ENCODE measurements around the gene UXS1.

UXS1 gene

GRCh38 chr2:106189764-106190468 is 4.2 kb downstream of the UXS1 start:
- no peak for DNase-seq (ENCODE audit: low read depth in 1 of 2, low spot score in 1 of 2)

GRCh38 chr2:106189325-106189724 is 4.8 kb downstream of the UXS1 start:
- no peak for DNase-seq (ENCODE audit: low read depth in 1 of 2, low spot score in 1 of 2)

GRCh38 chr2:106187273-106187891 is 6.7 kb downstream of the UXS1 start:
- DNase-seq (ENCODE audit: low read depth in 1 of 2, low spot score in 1 of 2), result no peak

- no peak for DNase-seq (ENCODE audit: low read depth in 1 of 2, low spot score in 1 of 2)
These were observed 8.5 kb downstream of the UXS1 start for GRCh38 chr2:106185475-106186184.

- no peak for DNase-seq (ENCODE audit: low read depth in 1 of 2, low spot score in 1 of 2)
These were observed 9.2 kb downstream of the UXS1 start for GRCh38 chr2:106184857-106185256.

- DNase-seq (ENCODE audit: low read depth in 1 of 2, low spot score in 1 of 2), result no peak
These were observed 9.7 kb downstream of the UXS1 start for GRCh38 chr2:106184394-106184793.

- no peak for DNase-seq (ENCODE audit: low read depth in 1 of 2, low spot score in 1 of 2)
These were observed 10.9 kb downstream of the UXS1 start for GRCh38 chr2:106183101-106183696.

- no peak for DNase-seq (ENCODE audit: low read depth in 1 of 2, low spot score in 1 of 2)
These were observed 13.0 kb downstream of the UXS1 start for GRCh38 chr2:106181064-106181463.

GRCh38 chr2:106180602-106181001 is 13.5 kb downstream of the UXS1 start:
- DNase-seq (ENCODE audit: low read depth in 1 of 2, low spot score in 1 of 2), result no peak

- DNase-seq (ENCODE audit: low read depth in 1 of 2, low spot score in 1 of 2), result no peak
These were observed 15.4 kb downstream of the UXS1 start for GRCh38 chr2:106178716-106179115.

- no peak for DNase-seq (ENCODE audit: low read depth in 1 of 2, low spot score in 1 of 2)
These were observed 16.5 kb downstream of the UXS1 start for GRCh38 chr2:106177581-106177980.

GRCh38 chr2:106176446-106177099 is 17.5 kb downstream of the UXS1 start:
- no peak for DNase-seq (ENCODE audit: low read depth in 1 of 2, low spot score in 1 of 2)

- no peak for DNase-seq (ENCODE audit: low read depth in 1 of 2, low spot score in 1 of 2)
These were observed 18.8 kb downstream of the UXS1 start for GRCh38 chr2:106175086-106175850.

- DNase-seq (ENCODE audit: low read depth in 1 of 2, low spot score in 1 of 2), result no peak
These were observed 20.0 kb downstream of the UXS1 start for GRCh38 chr2:106174056-106174455.

GRCh38 chr2:106172649-106173048 is 21.5 kb downstream of the UXS1 start:
- no peak for DNase-seq (ENCODE audit: low read depth in 1 of 2, low spot score in 1 of 2)

GRCh38 chr2:106168657-106169056 is 25.4 kb downstream of the UXS1 start:
- no peak for DNase-seq (ENCODE audit: low read depth in 1 of 2, low spot score in 1 of 2)

GRCh38 chr2:106167067-106167466 is 27.0 kb downstream of the UXS1 start:
- no peak for DNase-seq (ENCODE audit: low read depth in 1 of 2, low spot score in 1 of 2)

- no peak for DNase-seq (ENCODE audit: low read depth in 1 of 2, low spot score in 1 of 2)
These were observed 28.5 kb downstream of the UXS1 start for GRCh38 chr2:106165561-106165960.

GRCh38 chr2:106165029-106165428 is 29.1 kb downstream of the UXS1 start:
- no peak for DNase-seq (ENCODE audit: low read depth in 1 of 2, low spot score in 1 of 2)

- DNase-seq (ENCODE audit: low read depth in 1 of 2, low spot score in 1 of 2), result no peak
These were observed 30.1 kb downstream of the UXS1 start for GRCh38 chr2:106163948-106164545.

Data from activated CD4-positive, alpha-beta T cell treated with anti-CD3 and anti-CD28 coated beads, Interleukin-2, amount 50 U/mL, for 24 hours (primary cell).